Caco-2 (cell line): ENCODE data around the gene SLC18A2. TPM values are rescaled to one million over a fixed set of nuclear protein-coding genes. Genes with fewer than 3 reads are reported as not detected.
"Not testable (repeated sequence)": the region's sequence is repeated elsewhere in the genome, so short reads cannot be mapped to it uniquely, and the experiment has no call there.

Experiments
- BruUV-seq: library from RNA; stranded (reverse); fragments of 400-500 nt; replicated peaks from 2 replicates; lab custom pipeline; 2021; lab: Mats Ljungman, UMichigan
- CTCF ChIA-PET: fragments of 300-600 bp; sonication (Branson Sonifier 250); formaldehyde crosslinking; loops from one replicate; lab custom pipeline; 2022; ENCODE audit warnings: antibody characterized with exemption; lab: Charles Lee
- POLR2A ChIA-PET: fragments of 300-600 bp; sonication (Branson Sonifier 250); formaldehyde crosslinking; loops from one replicate; lab custom pipeline; 2022; ENCODE audit warnings: antibody characterized with exemption; lab: Charles Lee
- DNase-seq, 2 experiments: peaks; one replicate each; pipeline versions ENCODE4 v3.0.0 to v3.0.0-alpha.2; 2020 to 2022
- H3K27me3 ChIP-seq: replicated peaks from 2 replicates; pipeline ENCODE4 v1.6.0; 2011; ENCODE audit warnings: low read length; ENCODE audit not compliant: control insufficient read depth, insufficient read depth
- H3K36me3 ChIP-seq: 2 replicates; pipeline ENCODE4 v1.5.1; 2011; ENCODE audit warnings: low read length; ENCODE audit not compliant: control insufficient read depth, insufficient read depth
- H3K4me1 ChIP-seq: fragments of 250-450 bp; sonication (Bioruptor Pico); 2 replicates; pipeline ENCODE4 v1.5.1; 2020; ENCODE audit warnings: mild to moderate bottlenecking
- H3K4me3 ChIP-seq: 2 replicates; pipeline ENCODE4 v1.5.1; 2011; ENCODE audit warnings: low read depth, mild to moderate bottlenecking, control low read depth, low read length
- H3K9me3 ChIP-seq: fragments of 250-450 bp; sonication (Bioruptor Pico); 2 replicates; pipeline ENCODE4 v1.5.1; 2020; ENCODE audit warnings: mild to moderate bottlenecking, moderate library complexity
- H3K27ac Mint-ChIP-seq: one replicate; pipeline ENCODE4 v1.8.0; 2022; ENCODE audit warnings: mixed read lengths; ENCODE audit not compliant: unreplicated experiment
- H3K27me3 Mint-ChIP-seq: one replicate; pipeline ENCODE4 v1.8.0; 2022; ENCODE audit warnings: mixed read lengths; ENCODE audit not compliant: insufficient read depth, unreplicated experiment
- H3K36me3 Mint-ChIP-seq: one replicate; pipeline ENCODE4 v1.8.0; 2022; ENCODE audit warnings: mild to moderate bottlenecking, mixed read lengths; ENCODE audit not compliant: insufficient read depth, unreplicated experiment
- H3K4me1 Mint-ChIP-seq: one replicate; pipeline ENCODE4 v1.8.0; 2022; ENCODE audit warnings: low read depth, mixed read lengths; ENCODE audit not compliant: unreplicated experiment
- H3K4me3 Mint-ChIP-seq: one replicate; pipeline ENCODE4 v1.8.0; 2022; ENCODE audit warnings: mild to moderate bottlenecking, moderate library complexity, mixed read lengths; ENCODE audit not compliant: unreplicated experiment
- H3K9me3 Mint-ChIP-seq: one replicate; pipeline ENCODE4 v1.8.0; 2022; ENCODE audit warnings: mixed read lengths; ENCODE audit not compliant: unreplicated experiment
- intact Hi-C: fragments of 100-400 bp; cut with micrococcal nuclease; formaldehyde crosslinking; loops from one replicate; pipeline ENCODE4 v1.10.0; 2022; ENCODE audit not compliant: unreplicated experiment
- total RNA-seq: library from RNA; stranded (reverse); gene quantifications from 2 replicates; pipeline ENCODE4 v1.2.3, GENCODE V29; 2022
- TF ChIP-seq, protein P1 (sequence below), 2 experiments: fragments of 200-600 bp in 1 of 2; IDR thresholded peaks; 1 replicate in 1 of 2; 2 replicates in 1 of 2; pipeline versions ENCODE4 v1.5.1 to v1.8.0; 2011 to 2022; ENCODE audit warnings: antibody characterized with exemption in 1 of 2, control low read depth in 1 of 2, inconsistent platforms in 1 of 2, low read depth in 1 of 2, low read length in 1 of 2, mild to moderate bottlenecking in 1 of 2, moderate library complexity in 1 of 2; ENCODE audit not compliant: insufficient read depth in 1 of 2, severe bottlenecking in 1 of 2, unreplicated experiment in 1 of 2

The SLC18A2 gene
- total RNA-seq, 1 experiment from 2014 or later = not detected

- intact Hi-C loops = loop anchor here (10.0 kb wide), 1 partner anchor 200 kb away; no protein-coding TSS in a partner anchor
- CTCF ChIA-PET = interaction anchor here (0.6 kb wide), 1 partner anchor 34 kb away, joined by 7 read pairs; no protein-coding TSS in a partner anchor
- no peaks in the 10 kb centered on the region for H3K36me3 ChIP-seq
- Mint-ChIP-seq H3K4me1 (no peaks in the 10 kb centered on the region), H3K9me3 (peaks cover 2% of the 10 kb centered on the region), H3K36me3 (no peaks in the 10 kb centered on the region), H3K27ac (no peak overlapping the region), H3K27me3 (peaks cover 4% of the 10 kb centered on the region), H3K4me3 (no peak overlapping the region)
- no TSS peak for BruUV-seq
- 0 out of 2 replicates have a peak, but pooled peaks cover 5% of the 10 kb centered on the region for H3K4me1 ChIP-seq
- TF ChIP-seq, protein P1, sequence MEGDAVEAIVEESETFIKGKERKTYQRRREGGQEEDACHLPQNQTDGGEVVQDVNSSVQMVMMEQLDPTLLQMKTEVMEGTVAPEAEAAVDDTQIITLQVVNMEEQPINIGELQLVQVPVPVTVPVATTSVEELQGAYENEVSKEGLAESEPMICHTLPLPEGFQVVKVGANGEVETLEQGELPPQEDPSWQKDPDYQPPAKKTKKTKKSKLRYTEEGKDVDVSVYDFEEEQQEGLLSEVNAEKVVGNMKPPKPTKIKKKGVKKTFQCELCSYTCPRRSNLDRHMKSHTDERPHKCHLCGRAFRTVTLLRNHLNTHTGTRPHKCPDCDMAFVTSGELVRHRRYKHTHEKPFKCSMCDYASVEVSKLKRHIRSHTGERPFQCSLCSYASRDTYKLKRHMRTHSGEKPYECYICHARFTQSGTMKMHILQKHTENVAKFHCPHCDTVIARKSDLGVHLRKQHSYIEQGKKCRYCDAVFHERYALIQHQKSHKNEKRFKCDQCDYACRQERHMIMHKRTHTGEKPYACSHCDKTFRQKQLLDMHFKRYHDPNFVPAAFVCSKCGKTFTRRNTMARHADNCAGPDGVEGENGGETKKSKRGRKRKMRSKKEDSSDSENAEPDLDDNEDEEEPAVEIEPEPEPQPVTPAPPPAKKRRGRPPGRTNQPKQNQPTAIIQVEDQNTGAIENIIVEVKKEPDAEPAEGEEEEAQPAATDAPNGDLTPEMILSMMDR (IDR thresholded peaks at IDR 0.05; ENCODE audit: insufficient read depth in 1 of 2, low read depth in 1 of 2, low read length in 1 of 2, severe bottlenecking in 1 of 2, unreplicated experiment in 1 of 2) = no peak
- H3K27me3 ChIP-seq = no peaks in the 10 kb centered on the region; the same call in 1 of the 2 replicates
- POLR2A ChIA-PET = no interaction called here
- DNase-seq = no peak
- H3K9me3 ChIP-seq = no peaks in the 10 kb centered on the region
- H3K4me3 ChIP-seq = no peak overlapping the region
Observed at GRCh38 chr10:117224881-117225280, 16.0 kb upstream of the SLC18A2 start.

DNA sequence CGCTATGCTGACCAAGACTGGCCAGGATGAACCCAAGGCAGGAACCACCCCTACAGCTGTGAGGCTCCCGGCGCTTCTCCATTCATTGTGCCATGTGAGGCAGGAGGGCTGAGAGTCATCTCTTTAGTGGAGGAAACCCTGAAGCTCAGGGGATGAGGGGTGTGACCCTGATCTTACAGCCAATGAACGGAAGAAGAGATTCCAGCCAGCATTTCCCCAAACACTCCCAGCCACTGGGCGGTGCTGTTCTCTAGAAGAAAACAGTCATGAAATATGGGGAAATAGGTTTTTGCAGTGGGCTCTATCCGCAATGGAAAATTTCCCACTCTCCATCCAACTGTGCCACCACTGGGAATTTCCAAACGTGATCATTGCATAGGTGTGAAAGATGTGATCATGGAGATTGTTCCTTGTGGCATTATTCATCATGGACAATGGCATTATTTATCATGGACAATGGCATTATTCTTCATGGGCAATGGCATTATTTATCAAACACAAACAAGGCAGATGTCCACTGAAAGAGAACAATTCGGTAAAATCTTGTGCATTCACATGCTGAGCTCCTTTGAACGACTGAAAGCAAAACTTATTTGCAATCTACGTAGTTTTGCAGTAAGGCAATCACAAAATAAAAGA lies 14.0 kb upstream of the SLC18A2 start:
- TF ChIP-seq, protein P1 (IDR thresholded peaks at IDR 0.05; ENCODE audit: insufficient read depth in 1 of 2, low read depth in 1 of 2, low read length in 1 of 2, severe bottlenecking in 1 of 2, unreplicated experiment in 1 of 2) = peak; percentile 33 to 87
- peak in 1 of 2 experiments; percentile 52 for DNase-seq
- no peaks in the 10 kb centered on the region; the same call in 1 of the 2 replicates for H3K27me3 ChIP-seq
- H3K4me1 ChIP-seq = no peaks in the 10 kb centered on the region
- no peaks in the 10 kb centered on the region for H3K36me3 ChIP-seq
- CTCF ChIA-PET = interaction anchor here (0.7 to 2.5 kb wide), 3 partner anchors 10 to 93 kb away, joined by 3 to 18 read pairs (median 8); no protein-coding TSS in a partner anchor
- H3K27ac Mint-ChIP-seq = no peak overlapping the region
- no peaks in the 10 kb centered on the region for H3K36me3 Mint-ChIP-seq
- H3K4me1 Mint-ChIP-seq = no peaks in the 10 kb centered on the region
- no TSS peak for BruUV-seq
- intact Hi-C loops = loop anchor here (1.0 to 10.0 kb wide), 3 partner anchors 93 to 252 kb away; no protein-coding TSS in a partner anchor
- no peak overlapping the region for H3K4me3 ChIP-seq
- no peak overlapping the region for H3K4me3 Mint-ChIP-seq
- H3K9me3 ChIP-seq = 0 out of 2 replicates have a peak, but pooled peaks cover 8% of the 10 kb centered on the region
- POLR2A ChIA-PET = no interaction called here
- H3K9me3 Mint-ChIP-seq = peaks cover 10% of the 10 kb centered on the region
- peaks cover 20% of the 10 kb centered on the region for H3K27me3 Mint-ChIP-seq

- no peak overlapping the region for H3K4me3 Mint-ChIP-seq
- intact Hi-C loops = loop anchor here (10.0 kb wide), 1 partner anchor 197 kb away; no protein-coding TSS in a partner anchor
- POLR2A ChIA-PET = no interaction called here
- DNase-seq = no peak
- Histone ChIP-seq H3K4me3 (no peak overlapping the region), H3K9me3 (0 out of 2 replicates have a peak, but pooled peaks cover 8% of the 10 kb centered on the region), H3K36me3 (no peaks in the 10 kb centered on the region), H3K27me3 (no peaks in the 10 kb centered on the region; the same call in 1 of the 2 replicates), H3K4me1 (no peaks in the 10 kb centered on the region)
- no TSS peak for BruUV-seq
- CTCF ChIA-PET = no interaction called here
- peaks cover 10% of the 10 kb centered on the region for H3K9me3 Mint-ChIP-seq
- H3K36me3 Mint-ChIP-seq = no peaks in the 10 kb centered on the region
- no peaks in the 10 kb centered on the region for H3K4me1 Mint-ChIP-seq
- TF ChIP-seq, protein P1 (IDR thresholded peaks at IDR 0.05; ENCODE audit: insufficient read depth in 1 of 2, low read depth in 1 of 2, low read length in 1 of 2, severe bottlenecking in 1 of 2, unreplicated experiment in 1 of 2) = no peak
- peaks cover 27% of the 10 kb centered on the region for H3K27me3 Mint-ChIP-seq
- no peak overlapping the region for H3K27ac Mint-ChIP-seq
Observed at GRCh38 chr10:117228210-117228609, 12.7 kb upstream of the SLC18A2 start.

GRCh38 chr10:117230107-117230506 lies 10.8 kb upstream of the SLC18A2 start:
- H3K27ac Mint-ChIP-seq, H3K4me1 Mint-ChIP-seq, H3K9me3 ChIP-seq, POLR2A ChIA-PET, intact Hi-C loops, H3K4me3 ChIP-seq, H3K4me3 Mint-ChIP-seq, H3K27me3 ChIP-seq, H3K9me3 Mint-ChIP-seq, H3K36me3 Mint-ChIP-seq, BruUV-seq, DNase-seq, H3K36me3 ChIP-seq, H3K4me1 ChIP-seq: not testable (repeated sequence)
- peaks cover 33% of the 10 kb centered on the region for H3K27me3 Mint-ChIP-seq
- CTCF ChIA-PET = interaction anchor here (0.8 kb wide), 1 partner anchor 89 kb away, joined by 3 read pairs; no protein-coding TSS in a partner anchor
